GM12872 (cell line): Measurements from ENCODE around the gene LRRTM2.

Source experiments
- TF ChIP-seq, protein P1 (sequence below): IDR thresholded peaks from 3 replicates; pipeline ENCODE4 v1.5.1; 2011; ENCODE audit warnings: low read depth, mild to moderate bottlenecking, low read length, moderate library complexity; ENCODE audit not compliant: insufficient read depth

LRRTM2 gene

DNA sequence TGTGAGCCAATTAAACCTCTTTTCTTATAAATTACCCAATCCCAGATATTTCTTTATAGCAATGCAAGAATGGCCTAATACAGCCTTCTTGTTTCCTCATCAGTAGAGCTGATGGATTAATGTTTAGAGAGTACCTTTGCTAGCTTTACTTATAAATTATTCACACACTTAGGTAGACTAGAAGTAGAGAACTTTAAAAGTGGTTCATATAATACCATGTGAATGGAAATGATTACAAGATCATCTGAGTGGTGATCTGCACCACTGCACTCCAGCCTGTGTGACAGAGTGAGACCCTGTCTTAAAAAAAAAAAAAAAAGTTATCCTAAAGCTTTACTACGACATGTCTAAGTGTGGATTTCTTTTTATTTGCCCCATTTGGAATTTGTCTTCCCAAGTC, 23.2 kb upstream of the LRRTM2 start:
- TF ChIP-seq, protein P1, sequence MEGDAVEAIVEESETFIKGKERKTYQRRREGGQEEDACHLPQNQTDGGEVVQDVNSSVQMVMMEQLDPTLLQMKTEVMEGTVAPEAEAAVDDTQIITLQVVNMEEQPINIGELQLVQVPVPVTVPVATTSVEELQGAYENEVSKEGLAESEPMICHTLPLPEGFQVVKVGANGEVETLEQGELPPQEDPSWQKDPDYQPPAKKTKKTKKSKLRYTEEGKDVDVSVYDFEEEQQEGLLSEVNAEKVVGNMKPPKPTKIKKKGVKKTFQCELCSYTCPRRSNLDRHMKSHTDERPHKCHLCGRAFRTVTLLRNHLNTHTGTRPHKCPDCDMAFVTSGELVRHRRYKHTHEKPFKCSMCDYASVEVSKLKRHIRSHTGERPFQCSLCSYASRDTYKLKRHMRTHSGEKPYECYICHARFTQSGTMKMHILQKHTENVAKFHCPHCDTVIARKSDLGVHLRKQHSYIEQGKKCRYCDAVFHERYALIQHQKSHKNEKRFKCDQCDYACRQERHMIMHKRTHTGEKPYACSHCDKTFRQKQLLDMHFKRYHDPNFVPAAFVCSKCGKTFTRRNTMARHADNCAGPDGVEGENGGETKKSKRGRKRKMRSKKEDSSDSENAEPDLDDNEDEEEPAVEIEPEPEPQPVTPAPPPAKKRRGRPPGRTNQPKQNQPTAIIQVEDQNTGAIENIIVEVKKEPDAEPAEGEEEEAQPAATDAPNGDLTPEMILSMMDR: no peak

- TF ChIP-seq, protein P1: no peak
Observed at GRCh38 chr5:138895918-138896317, 20.8 kb upstream of the LRRTM2 start.

GRCh38 chr5:138890644-138891043, 15.5 kb upstream of the LRRTM2 start:
- TF ChIP-seq, protein P1: no peak

DNA sequence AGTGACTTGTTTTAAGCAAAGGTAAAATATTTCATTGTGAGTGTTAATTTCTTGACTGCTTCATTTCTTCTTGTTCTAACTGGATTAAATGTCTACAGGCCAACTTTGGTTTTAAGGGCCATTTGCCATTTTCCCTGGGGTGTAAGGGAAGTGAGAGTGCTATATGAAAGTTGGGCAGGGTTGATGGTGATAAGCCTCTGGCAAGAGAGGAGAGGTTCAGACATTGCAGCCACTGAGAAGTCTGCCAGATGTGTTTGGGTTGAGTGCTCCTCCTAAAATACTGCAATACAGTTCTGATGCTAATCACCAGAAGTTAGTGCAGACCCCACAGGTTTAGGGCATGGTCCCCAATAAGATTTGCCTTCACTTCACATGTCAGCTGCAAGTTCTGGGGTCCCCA, 14.9 kb upstream of the LRRTM2 start:
- TF ChIP-seq, protein P1: no peak

- TF ChIP-seq, protein P1: no peak
Observed at GRCh38 chr5:138884554-138884953, 9.4 kb upstream of the LRRTM2 start.

DNA sequence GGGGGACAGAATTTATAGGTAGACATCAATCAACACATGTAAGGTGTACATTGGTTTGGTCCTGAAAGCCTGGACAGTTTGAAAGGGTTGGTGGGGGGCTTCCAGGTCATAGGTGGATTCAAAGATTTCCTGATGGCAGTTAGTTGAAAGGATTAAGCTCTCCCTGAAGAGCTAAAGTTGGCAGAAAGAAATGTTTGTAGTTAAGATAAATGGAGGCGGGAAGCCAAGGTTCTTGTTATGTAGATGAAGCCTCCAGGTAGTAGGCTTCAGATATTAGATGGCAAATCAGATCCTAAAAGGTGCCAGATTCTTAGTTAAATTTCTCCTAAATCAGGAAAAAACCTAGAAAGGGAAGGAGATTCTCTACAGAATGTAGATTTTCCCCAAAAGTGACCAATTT, 9.0 kb upstream of the LRRTM2 start:
- TF ChIP-seq, protein P1: no peak

DNA sequence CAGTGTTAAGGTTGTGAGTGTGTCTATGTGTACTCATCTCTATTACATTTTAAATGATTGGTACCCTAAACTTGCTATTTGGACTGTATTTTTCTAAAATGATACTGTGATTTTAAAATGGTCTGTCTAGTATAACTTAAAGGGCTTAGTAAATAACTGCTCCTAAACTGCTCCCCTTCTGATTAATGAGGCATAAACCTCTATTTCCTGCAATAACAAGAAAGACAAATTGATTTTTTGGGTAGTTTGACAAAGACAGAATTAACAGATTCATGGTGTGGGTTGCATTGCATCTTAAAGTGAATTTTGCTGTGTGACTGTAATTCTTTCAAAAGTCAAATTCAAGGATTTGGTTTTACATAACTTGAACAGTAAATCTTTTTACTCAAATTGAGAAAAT, 8.1 kb upstream of the LRRTM2 start:
- TF ChIP-seq, protein P1: no peak
